Mesothelial cell of epicardium (in vitro differentiated cells): ENCODE measurements around the gene PIK3CA. TPM values are rescaled to one million over a fixed set of nuclear protein-coding genes. Genes with fewer than 3 reads are reported as not detected.
"Not testable (repeated sequence)": the region's sequence is repeated elsewhere in the genome, so short reads cannot be mapped to it uniquely, and the experiment has no call there.

Experiments
- DNase-seq, 2 experiments: peaks; one replicate each; pipeline ENCODE4 v3.0.0; 2021; ENCODE audit warnings: low spot score in 2 of 2; ENCODE audit not compliant: unreplicated experiment in 2 of 2
- H3K27ac Mint-ChIP-seq: 2 replicates; pipeline ENCODE4 v1.8.0; 2021; ENCODE audit warnings: mixed read lengths
- H3K27me3 Mint-ChIP-seq: 2 replicates; pipeline ENCODE4 v1.8.0; 2021; ENCODE audit warnings: low read depth, mixed read lengths
- H3K36me3 Mint-ChIP-seq: 2 replicates; pipeline ENCODE4 v1.8.0; 2021; ENCODE audit warnings: mixed read lengths
- H3K4me1 Mint-ChIP-seq: 2 replicates; pipeline ENCODE4 v1.8.0; 2021; ENCODE audit warnings: mixed read lengths
- H3K4me3 Mint-ChIP-seq: 2 replicates; pipeline ENCODE4 v1.8.0; 2021; ENCODE audit warnings: mild to moderate bottlenecking, moderate library complexity, mixed read lengths
- H3K9me3 Mint-ChIP-seq: 2 replicates; pipeline ENCODE4 v1.8.0; 2021; ENCODE audit warnings: mixed read lengths
- CTCF ChIP-seq: fragments of 200-600 bp; sonication (generic); IDR thresholded peaks from one replicate; pipeline ENCODE4 v1.5.0; 2021; ENCODE audit warnings: antibody characterized with exemption; ENCODE audit not compliant: unreplicated experiment
- total RNA-seq: library from RNA; stranded (reverse); gene quantifications from 3 replicates; pipeline ENCODE4 v1.2.1, GENCODE V29; 2021

The PIK3CA gene
- total RNA-seq, 1 donor from 2014 or later: 22.4 TPM

GRCh38 chr3:179108086-179108485 lies 40.1 kb upstream of the PIK3CA start:
- no peaks in the 10 kb centered on the region for H3K27me3 Mint-ChIP-seq
- no peak overlapping the region for H3K27ac Mint-ChIP-seq
- H3K4me1 Mint-ChIP-seq: no peaks in the 10 kb centered on the region
- peaks cover 19% of the 10 kb centered on the region for H3K9me3 Mint-ChIP-seq
- no peak overlapping the region for H3K4me3 Mint-ChIP-seq
- DNase-seq: no peak
- no peak for TF ChIP-seq CTCF
- no peaks in the 10 kb centered on the region for H3K36me3 Mint-ChIP-seq

- Mint-ChIP-seq H3K9me3 (peaks cover 26% of the 10 kb centered on the region), H3K4me3 (no peak overlapping the region), H3K4me1 (peaks cover 10% of the 10 kb centered on the region), H3K27ac (no peak overlapping the region), H3K27me3 (no peaks in the 10 kb centered on the region), H3K36me3 (peaks cover 2% of the 10 kb centered on the region)
- DNase-seq: no peak
- TF ChIP-seq CTCF: no peak
These were observed 34.3 kb upstream of the PIK3CA start for GRCh38 chr3:179113903-179114302.

- not testable (repeated sequence) for H3K4me3 Mint-ChIP-seq, H3K27me3 Mint-ChIP-seq, H3K36me3 Mint-ChIP-seq, H3K27ac Mint-ChIP-seq, DNase-seq
- Mint-ChIP-seq H3K4me1 (peaks cover 10% of the 10 kb centered on the region), H3K9me3 (peaks cover 25% of the 10 kb centered on the region)
These were observed 32.7 kb upstream of the PIK3CA start for GRCh38 chr3:179115444-179115843.

GRCh38 chr3:179116816-179117215 lies 31.3 kb upstream of the PIK3CA start:
- H3K4me3 Mint-ChIP-seq: no peak overlapping the region
- H3K36me3 Mint-ChIP-seq: peaks cover 5% of the 10 kb centered on the region
- peaks cover 10% of the 10 kb centered on the region for H3K4me1 Mint-ChIP-seq
- no peaks in the 10 kb centered on the region for H3K27me3 Mint-ChIP-seq
- TF ChIP-seq CTCF: no peak
- H3K9me3 Mint-ChIP-seq: peaks cover 22% of the 10 kb centered on the region
- DNase-seq: no peak
- H3K27ac Mint-ChIP-seq: no peak overlapping the region

GRCh38 chr3:179132191-179132890 lies 15.8 kb upstream of the PIK3CA start:
- not testable (repeated sequence) for H3K4me3 Mint-ChIP-seq, H3K4me1 Mint-ChIP-seq, DNase-seq, H3K27me3 Mint-ChIP-seq, H3K9me3 Mint-ChIP-seq, H3K27ac Mint-ChIP-seq, H3K36me3 Mint-ChIP-seq

GRCh38 chr3:179133575-179133974 lies 14.6 kb upstream of the PIK3CA start:
- no peak for DNase-seq
- Mint-ChIP-seq H3K9me3 (peaks cover 3% of the 10 kb centered on the region), H3K36me3 (no peaks in the 10 kb centered on the region), H3K27me3 (peaks cover 6% of the 10 kb centered on the region), H3K27ac (no peak overlapping the region), H3K4me3 (no peak overlapping the region), H3K4me1 (no peaks in the 10 kb centered on the region)
- TF ChIP-seq CTCF: no peak

- H3K27me3 Mint-ChIP-seq: peaks cover 9% of the 10 kb centered on the region
- DNase-seq: no peak
- no peaks in the 10 kb centered on the region for H3K36me3 Mint-ChIP-seq
- no peak for TF ChIP-seq CTCF
- no peak overlapping the region for H3K27ac Mint-ChIP-seq
- peaks cover 13% of the 10 kb centered on the region for H3K9me3 Mint-ChIP-seq
- no peaks in the 10 kb centered on the region for H3K4me1 Mint-ChIP-seq
- H3K4me3 Mint-ChIP-seq: no peak overlapping the region
These were observed 12.0 kb upstream of the PIK3CA start for GRCh38 chr3:179136195-179136594.
